Tibial nerve (tissue), 3 donors: ENCODE results near the gene TNRC18.

Experiments
- POLR2A ChIP-seq, 2 donors: fragments of 450-650 bp; IDR thresholded peaks; one replicate each; pipeline ENCODE4 v1.6.1; 2017; ENCODE audit warnings: antibody characterized with exemption in 2 of 2, mild to moderate bottlenecking in 2 of 2, moderate library complexity in 2 of 2
- TF ChIP-seq, protein P1 (sequence below), 5 experiments: fragments of 200-600 bp in 3 of 5; fragments of 450-650 bp in 2 of 5; sonication (generic) in 3 of 5; IDR thresholded peaks; one replicate each; pipeline ENCODE4 v1.5.1; 2016 to 2019; ENCODE audit warnings: antibody characterized with exemption in 5 of 5, mild to moderate bottlenecking in 3 of 5, moderate library complexity in 2 of 5

DNA sequence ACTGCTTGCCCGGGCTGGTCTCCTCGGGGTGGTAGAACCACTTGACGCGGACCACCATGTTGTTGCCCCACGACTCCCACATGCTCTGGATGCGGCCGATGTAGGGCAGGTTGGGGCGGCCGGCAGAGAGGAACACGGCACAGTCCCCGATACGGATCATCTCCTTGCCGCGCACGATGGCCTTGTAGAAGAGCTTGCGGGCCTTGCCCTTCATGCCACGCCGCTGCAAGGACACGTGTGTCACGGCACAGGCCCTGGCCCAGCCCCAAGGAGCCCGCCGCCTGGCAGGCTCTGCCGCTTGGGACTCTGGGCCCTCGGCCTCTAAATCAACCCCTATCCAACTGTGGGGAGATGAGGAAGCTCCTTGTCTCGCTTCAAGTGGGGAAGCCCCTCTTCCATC is 114.5 kb downstream of the TNRC18 start:
- TF ChIP-seq, protein P1, sequence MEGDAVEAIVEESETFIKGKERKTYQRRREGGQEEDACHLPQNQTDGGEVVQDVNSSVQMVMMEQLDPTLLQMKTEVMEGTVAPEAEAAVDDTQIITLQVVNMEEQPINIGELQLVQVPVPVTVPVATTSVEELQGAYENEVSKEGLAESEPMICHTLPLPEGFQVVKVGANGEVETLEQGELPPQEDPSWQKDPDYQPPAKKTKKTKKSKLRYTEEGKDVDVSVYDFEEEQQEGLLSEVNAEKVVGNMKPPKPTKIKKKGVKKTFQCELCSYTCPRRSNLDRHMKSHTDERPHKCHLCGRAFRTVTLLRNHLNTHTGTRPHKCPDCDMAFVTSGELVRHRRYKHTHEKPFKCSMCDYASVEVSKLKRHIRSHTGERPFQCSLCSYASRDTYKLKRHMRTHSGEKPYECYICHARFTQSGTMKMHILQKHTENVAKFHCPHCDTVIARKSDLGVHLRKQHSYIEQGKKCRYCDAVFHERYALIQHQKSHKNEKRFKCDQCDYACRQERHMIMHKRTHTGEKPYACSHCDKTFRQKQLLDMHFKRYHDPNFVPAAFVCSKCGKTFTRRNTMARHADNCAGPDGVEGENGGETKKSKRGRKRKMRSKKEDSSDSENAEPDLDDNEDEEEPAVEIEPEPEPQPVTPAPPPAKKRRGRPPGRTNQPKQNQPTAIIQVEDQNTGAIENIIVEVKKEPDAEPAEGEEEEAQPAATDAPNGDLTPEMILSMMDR (IDR thresholded peaks at IDR 0.05): no peak
- TF ChIP-seq POLR2A (IDR thresholded peaks at IDR 0.05): no peak
